ENCODE measurements around the gene YWHAG. TPM values are rescaled to one million over a fixed set of nuclear protein-coding genes. Genes with fewer than 3 reads are reported as not detected.
A peak's percentile ranks its signal among the peaks of the same experiment; 100 is the strongest.

The YWHAG gene
- total RNA-seq, 2 donors from 2014 or later: 103 to 143 TPM

GRCh38 chr7:76281006-76281705 lies 77.6 kb downstream of the YWHAG start:
- no peak overlapping the region for H3K27ac Mint-ChIP-seq
- ATAC-seq (peak; percentile 33 to 35), DNase-seq (ENCODE audit: low spot score in 2 of 2) (no peak)
- H3K36me3 Mint-ChIP-seq: peaks cover 0 to 5% of the 10 kb centered on the region in 2 donors
- no peaks in the 10 kb centered on the region for H3K9me3 Mint-ChIP-seq

DNA sequence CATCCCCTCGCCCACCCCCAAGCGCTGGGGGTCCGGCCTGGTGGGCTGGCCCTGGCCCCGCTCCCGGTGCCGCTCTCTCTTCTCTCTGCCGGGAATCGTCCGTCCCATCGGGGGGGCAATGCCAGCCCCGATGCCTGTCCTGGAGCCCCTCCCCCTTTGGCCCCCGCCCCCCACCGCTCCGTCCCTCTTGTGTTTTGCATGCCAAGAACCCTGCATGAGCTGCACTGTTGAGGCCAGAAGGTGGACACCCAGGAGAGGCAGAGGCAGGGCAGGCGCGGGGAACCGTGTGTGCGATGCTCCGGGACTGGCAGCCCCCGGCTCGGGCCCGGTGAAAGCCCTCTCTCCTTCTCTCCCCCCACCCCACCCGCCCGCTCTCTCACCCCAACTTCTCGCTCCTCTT lies 78.4 kb downstream of the YWHAG start:
- ATAC-seq (no peak), DNase-seq (ENCODE audit: low spot score in 2 of 2) (no peak)
- peaks cover 0 to 5% of the 10 kb centered on the region in 2 donors for H3K36me3 Mint-ChIP-seq
- H3K9me3 Mint-ChIP-seq: no peaks in the 10 kb centered on the region
- H3K27ac Mint-ChIP-seq: no peak overlapping the region

- no peak overlapping the region for H3K27ac Mint-ChIP-seq
- H3K9me3 Mint-ChIP-seq: no peaks in the 10 kb centered on the region
- H3K36me3 Mint-ChIP-seq: peaks cover 0 to 5% of the 10 kb centered on the region in 2 donors
- DNase-seq (ENCODE audit: low spot score in 2 of 2) (no peak), ATAC-seq (peak in 1 of 2 donors; percentile 36)
Observed at GRCh38 chr7:76278540-76278939, 80.3 kb downstream of the YWHAG start.

Other genes starting within 250 kb of the YWHAG start
- gene SRRM3, start 157.1 kb downstream of the YWHAG start, total RNA-seq: not detected
- gene HSPB1, start 56.3 kb downstream of the YWHAG start, total RNA-seq: 10 to 100 TPM; 42.5 to 78.1 TPM
- under 1 TPM; 0.61 to 0.62 TPM for gene SSC4D, start 50.7 kb upstream of the YWHAG start, total RNA-seq
- gene ZP3, start 66.0 kb upstream of the YWHAG start, total RNA-seq: 10 to 100 TPM in 1 of 2 donors, 1 to 10 TPM in 1; 7.9 to 19.2 TPM
- 10 to 100 TPM; 22.3 to 28.5 TPM for gene DTX2, start 102.7 kb upstream of the YWHAG start, total RNA-seq
- gene UPK3B, start 151.6 kb upstream of the YWHAG start, total RNA-seq: 1 to 10 TPM in 1 of 2 donors, under 1 TPM in 1; 0.68 to 1.6 TPM
- under 1 TPM in 1 of 2 donors, not detected in 1; 0.10 TPM for gene SPDYE16, start 184.3 kb upstream of the YWHAG start, total RNA-seq

All from activated naive CD4-positive, alpha-beta T cell treated with anti-CD3 and anti-CD28 coated beads, Interleukin-2, amount 50 U/mL, for 72 hours (primary cell).